Measurements from ENCODE around the gene HINT2. TPM values are rescaled to one million over a fixed set of nuclear protein-coding genes. Genes with fewer than 3 reads are reported as not detected.
A peak's percentile ranks its signal among the peaks of the same experiment; 100 is the strongest.

HINT2 gene
- total RNA-seq, 2 donors from 2014 or later = 38.6 to 39.7 TPM

DNA sequence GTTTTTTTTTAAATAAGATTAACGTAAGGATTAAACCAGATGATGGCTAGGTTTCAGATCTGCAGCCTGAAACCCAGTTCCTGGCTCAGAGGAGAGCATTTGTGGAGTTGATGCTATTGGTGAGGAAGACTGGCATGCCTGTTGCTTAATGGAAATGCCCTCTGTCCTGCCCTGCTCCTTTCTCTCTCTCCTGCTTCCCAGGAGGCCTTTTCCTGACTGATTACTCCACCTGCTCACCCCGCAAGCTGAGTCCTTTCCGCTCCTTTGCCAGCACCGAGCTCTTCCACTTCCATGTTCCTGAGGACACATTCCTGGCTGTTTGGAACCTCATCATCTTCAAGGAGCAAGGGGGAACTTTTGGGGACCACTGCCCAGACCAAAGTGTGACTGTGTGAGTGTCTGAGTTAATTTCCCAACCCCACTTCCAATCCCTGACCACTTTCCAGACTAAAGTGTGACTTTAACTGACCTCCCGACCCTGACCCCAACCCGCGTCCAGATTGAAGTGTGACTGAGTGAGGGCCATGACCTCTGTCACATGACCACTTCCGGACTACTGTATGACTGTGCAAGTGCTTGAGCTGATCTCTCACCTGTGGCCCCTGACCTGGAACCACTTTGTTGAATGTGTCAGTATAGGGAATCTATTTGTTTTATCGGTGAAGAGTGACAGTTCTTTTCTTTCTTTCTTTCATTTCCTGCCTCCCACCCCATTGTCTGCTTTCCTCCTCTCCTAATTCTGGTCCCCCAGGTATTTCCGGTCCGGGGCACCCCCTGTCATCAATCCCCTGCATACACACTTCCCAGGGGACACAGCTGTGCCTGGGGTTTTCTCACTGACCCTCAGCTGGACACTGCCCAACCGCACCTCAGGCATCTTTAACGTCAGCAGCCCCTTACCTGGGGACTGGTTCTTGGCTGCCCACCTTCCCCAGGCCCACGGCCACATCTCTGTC lies 19.7 kb upstream of the HINT2 start:
- intact Hi-C loops (cut with DNase I) = no loop called here
- TF ChIP-seq POLR2A (IDR thresholded peaks at IDR 0.05) (no peak), POLR2AphosphoS5 (IDR thresholded peaks at IDR 0.05) (no peak), CTCF (IDR thresholded peaks at IDR 0.05) (no peak)
- Histone ChIP-seq H3K4me3 (no peak overlapping the region), H3K9me3 (no peaks in the 10 kb centered on the region), H3K36me3 (no peaks in the 10 kb centered on the region), H3K4me1 (replicated peaks) (peaks cover 36% of the 10 kb centered on the region), H3K27me3 (replicated peaks; ENCODE audit: insufficient read depth) (no peaks in the 10 kb centered on the region), H3K27ac (peak overlapping the region; percentile 83 to 99)
- no peak for DNase-seq (ENCODE audit: low spot score)
- 77% methylated on average over 14 of the region's 14 CpGs for whole genome bisulfite sequencing

- Histone ChIP-seq H3K36me3 (no peaks in the 10 kb centered on the region), H3K27ac (peak overlapping the region; percentile 83 to 99), H3K4me3 (no peak overlapping the region), H3K9me3 (no peaks in the 10 kb centered on the region), H3K27me3 (replicated peaks; ENCODE audit: insufficient read depth) (no peaks in the 10 kb centered on the region), H3K4me1 (replicated peaks) (peaks cover 36% of the 10 kb centered on the region)
- WGBS = 54% methylated on average over 5 of the region's 5 CpGs
- intact Hi-C loops (cut with DNase I) = no loop called here
- peak; percentile 83 for DNase-seq (ENCODE audit: low spot score)
- TF ChIP-seq POLR2A (IDR thresholded peaks at IDR 0.05) = no peak
- TF ChIP-seq POLR2AphosphoS5 (IDR thresholded peaks at IDR 0.05) = peak; percentile 77
Measured at GRCh38 chr9:35832814-35833213, 18.0 kb upstream of the HINT2 start.

DNA sequence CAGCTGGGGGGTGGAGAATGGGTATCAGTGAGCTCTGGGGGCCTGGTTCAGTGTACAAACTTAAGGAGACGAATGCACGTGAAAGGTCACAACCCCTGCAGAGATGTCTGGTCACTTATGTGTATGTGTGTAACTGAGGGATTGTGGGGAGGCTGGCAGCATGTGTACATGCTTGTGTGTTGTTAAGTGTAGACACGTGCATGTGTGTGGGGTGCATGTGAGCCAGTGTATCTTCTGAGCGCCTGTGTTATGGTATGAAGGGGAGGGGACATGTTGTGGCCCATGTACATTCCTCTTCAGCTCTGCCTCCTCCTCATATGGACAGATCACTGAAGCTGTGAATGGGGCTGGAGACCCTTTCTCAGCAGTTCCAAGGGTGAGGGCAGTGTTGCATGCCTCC lies 16.2 kb upstream of the HINT2 start:
- Histone ChIP-seq H3K9me3 (no peaks in the 10 kb centered on the region), H3K27me3 (replicated peaks; ENCODE audit: insufficient read depth) (no peaks in the 10 kb centered on the region), H3K27ac (peak overlapping the region; percentile 89 to 99), H3K4me3 (no peak overlapping the region), H3K4me1 (replicated peaks) (peaks cover 36% of the 10 kb centered on the region), H3K36me3 (no peaks in the 10 kb centered on the region)
- intact Hi-C loops (cut with DNase I) = no loop called here
- TF ChIP-seq POLR2AphosphoS5 (IDR thresholded peaks at IDR 0.05) (no peak), POLR2A (IDR thresholded peaks at IDR 0.05) (no peak), CTCF (IDR thresholded peaks at IDR 0.05) (no peak)
- DNase-seq (ENCODE audit: low spot score) = no peak
- 78% methylated on average over 4 of the region's 4 CpGs for WGBS

DNA sequence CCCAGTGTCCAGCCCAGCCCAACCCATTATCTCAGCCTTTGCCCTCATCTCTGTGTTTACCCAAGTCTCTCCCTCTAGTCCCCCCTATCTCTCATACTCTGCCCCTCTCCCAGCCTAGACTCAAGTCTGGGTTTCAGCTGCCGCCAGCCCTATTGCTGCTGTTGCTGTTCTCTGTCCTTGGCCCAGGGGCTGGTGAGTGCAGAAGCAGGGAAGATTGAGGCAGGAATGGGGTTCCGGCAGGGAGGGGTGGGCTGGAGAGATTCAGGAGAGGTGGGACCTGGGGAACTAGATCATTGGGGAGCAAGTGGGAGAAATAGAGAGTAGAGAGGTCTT lies 14.9 kb upstream of the HINT2 start:
- no peaks in the 10 kb centered on the region for H3K36me3 ChIP-seq
- no peaks in the 10 kb centered on the region for H3K9me3 ChIP-seq
- no peaks in the 10 kb centered on the region for H3K27me3 ChIP-seq (replicated peaks; ENCODE audit: insufficient read depth)
- intact Hi-C loops (cut with DNase I) = loop anchor here (5.0 kb wide), 1 partner anchor 53 kb away; no protein-coding TSS in a partner anchor
- no peak for DNase-seq (ENCODE audit: low spot score)
- peak overlapping the region; percentile 73 to 99 for H3K4me3 ChIP-seq
- H3K4me1 ChIP-seq (replicated peaks) = peaks cover 36% of the 10 kb centered on the region
- H3K27ac ChIP-seq = peak overlapping the region; percentile 89 to 99
- TF ChIP-seq POLR2A (IDR thresholded peaks at IDR 0.05) (no peak), POLR2AphosphoS5 (IDR thresholded peaks at IDR 0.05) (no peak), CTCF (IDR thresholded peaks at IDR 0.05) (no peak)
- WGBS = 25% methylated on average over 2 of the region's 2 CpGs

GRCh38 chr9:35829084-35829763 lies 14.4 kb upstream of the HINT2 start, which contains the start of gene TMEM8B:
Gene TMEM8B (plus strand): TSS chr9:35829228. CDS start chr9:35829448, 220 bp downstream.
- peak in 1 of 4 experiments; percentile 10 for TF ChIP-seq CTCF (IDR thresholded peaks at IDR 0.05)
- peak; percentile 35 for TF ChIP-seq POLR2AphosphoS5 (IDR thresholded peaks at IDR 0.05)
- TF ChIP-seq POLR2A (IDR thresholded peaks at IDR 0.05) = peak; percentile 70
- H3K27me3 ChIP-seq (replicated peaks; ENCODE audit: insufficient read depth) = no peaks in the 10 kb centered on the region
- peak within 1 kb of the TSS; percentile 89 to 99 for H3K27ac ChIP-seq
- H3K4me3 ChIP-seq = peak within 1 kb of the TSS; percentile 73 to 99
- peak; percentile 99 for DNase-seq (ENCODE audit: low spot score)
- under 1% methylated on average over 41 of the region's 53 CpGs for WGBS
- no peaks in the 10 kb centered on the region for H3K36me3 ChIP-seq
- peaks cover 35% of the 10 kb centered on the region for H3K4me1 ChIP-seq (replicated peaks)
- intact Hi-C loops (cut with DNase I) = loop anchor here (5.0 kb wide), 1 partner anchor 53 kb away; no protein-coding TSS in a partner anchor
- no peaks in the 10 kb centered on the region for H3K9me3 ChIP-seq

Data from prostate gland (tissue), 2 donors.